ENCODE measurements around the gene PLVAP. TPM values are rescaled to one million over a fixed set of nuclear protein-coding genes. Genes with fewer than 3 reads are reported as not detected.

The PLVAP gene
- total RNA-seq, 2 experiments from 2014 or later, result not detected

- intact Hi-C loops (cut with micrococcal nuclease), result no loop called here
- CTCF ChIA-PET, result interaction anchor here (1.2 to 3.3 kb wide), 4 partner anchors 21 to 34 kb away, joined by 4 to 10 read pairs (median 6); no protein-coding TSS in a partner anchor
- peak overlapping the region; percentile 91 for H3K4me3 Mint-ChIP-seq
- no peaks in the 10 kb centered on the region for H3K27me3 Mint-ChIP-seq
- no peaks in the 10 kb centered on the region for H3K9me3 Mint-ChIP-seq
- DNase-seq (peak; percentile 53), ATAC-seq (peak; percentile 26)
- H3K4me1 Mint-ChIP-seq (ENCODE audit: low read depth), result peaks cover 13% of the 10 kb centered on the region
- POLR2A ChIA-PET, result interaction anchor here (1.0 to 3.1 kb wide), 3 partner anchors 11 to 439 kb away, joined by 3 to 22 read pairs (median 3); partner anchors contain the start of genes BST2 and RPL18A
- peak; percentile 27 for TF ChIP-seq CTCF (IDR thresholded peaks at IDR 0.05)
- H3K36me3 Mint-ChIP-seq (ENCODE audit: low read depth), result peaks cover 10% of the 10 kb centered on the region
- peak overlapping the region; percentile 77 for H3K27ac Mint-ChIP-seq
Measured at GRCh38 chr19:17420475-17420924, 43.4 kb upstream of the PLVAP start.

- CTCF ChIA-PET, result interaction anchor here (0.7 to 3.3 kb wide), 15 partner anchors 8 to 127 kb away, joined by 3 to 10 read pairs (median 4); partner anchors contain the start of gene BST2
- TF ChIP-seq CTCF (IDR thresholded peaks at IDR 0.05), result no peak
- Mint-ChIP-seq H3K9me3 (no peaks in the 10 kb centered on the region), H3K36me3 (ENCODE audit: low read depth) (peaks cover 10% of the 10 kb centered on the region), H3K4me3 (peak within 1 kb of the TSS; percentile 91), H3K27me3 (no peaks in the 10 kb centered on the region), H3K27ac (peak within 1 kb of the TSS; percentile 90), H3K4me1 (ENCODE audit: low read depth) (peaks cover 13% of the 10 kb centered on the region)
- DNase-seq (peak; percentile 97), ATAC-seq (peak; percentile 97)
- POLR2A ChIA-PET, result interaction anchor here (0.6 to 3.1 kb wide), 9 partner anchors 11 to 440 kb away, joined by 3 to 22 read pairs (median 3); partner anchors contain the start of genes BST2, GTPBP3, PGLS and RPL18A
- intact Hi-C loops (cut with micrococcal nuclease), result no loop called here
Measured at GRCh38 chr19:17419621-17420474, 42.7 kb upstream of the PLVAP start, which contains the start of gene MVB12A. TSS of gene MVB12A (plus strand) at chr19:17420047. CDS start at chr19:17420136, 89 bp downstream.

GRCh38 chr19:17419154-17419620 lies 42.0 kb upstream of the PLVAP start:
- Mint-ChIP-seq H3K4me3 (peak overlapping the region; percentile 91), H3K4me1 (ENCODE audit: low read depth) (peaks cover 9% of the 10 kb centered on the region), H3K27me3 (no peaks in the 10 kb centered on the region), H3K27ac (peak overlapping the region; percentile 90), H3K9me3 (no peaks in the 10 kb centered on the region), H3K36me3 (ENCODE audit: low read depth) (peaks cover 12% of the 10 kb centered on the region)
- ChIA-PET CTCF (interaction anchor here (0.7 to 3.3 kb wide), 15 partner anchors 8 to 77 kb away, joined by 3 to 10 read pairs (median 4); partner anchors contain the start of gene BST2), POLR2A (interaction anchor here (0.6 to 3.1 kb wide), 8 partner anchors 10 to 440 kb away, joined by 3 to 22 read pairs (median 3); partner anchors contain the start of genes BST2, GTPBP3, PGLS and RPL18A)
- ATAC-seq (no peak), DNase-seq (no peak)
- TF ChIP-seq CTCF (IDR thresholded peaks at IDR 0.05), result no peak
- intact Hi-C loops (cut with micrococcal nuclease), result no loop called here

GRCh38 chr19:17418710-17419109 lies 41.6 kb upstream of the PLVAP start:
- ChIA-PET POLR2A (interaction anchor here (0.9 to 3.1 kb wide), 5 partner anchors 10 to 93 kb away, joined by 3 to 22 read pairs (median 3); partner anchors contain the start of genes BST2, GTPBP3 and PGLS), CTCF (interaction anchor here (1.2 to 3.3 kb wide), 7 partner anchors 11 to 77 kb away, joined by 3 to 10 read pairs (median 5); no protein-coding TSS in a partner anchor)
- DNase-seq, result no peak
- Mint-ChIP-seq H3K27me3 (no peaks in the 10 kb centered on the region), H3K4me3 (peak overlapping the region; percentile 91), H3K9me3 (no peaks in the 10 kb centered on the region), H3K27ac (peak overlapping the region; percentile 90), H3K36me3 (ENCODE audit: low read depth) (peaks cover 15% of the 10 kb centered on the region), H3K4me1 (ENCODE audit: low read depth) (peaks cover 9% of the 10 kb centered on the region)
- ATAC-seq, result no peak
- TF ChIP-seq CTCF (IDR thresholded peaks at IDR 0.05), result no peak
- intact Hi-C loops (cut with micrococcal nuclease), result no loop called here
